MM.1S (cell line): ENCODE measurements around the gene OBSCN.

ENCODE experiments used
- CTCF ChIP-seq: fragments of 300-600 bp; sonication (generic); IDR thresholded peaks from 2 replicates; pipeline ENCODE4 v1.5.1; 2016; ENCODE audit warnings: antibody characterized with exemption, low read length, mixed read lengths
- EZH2 ChIP-seq: fragments of 300-600 bp; sonication (generic); optimal IDR thresholded peaks from 2 replicates; pipeline ENCODE3; 2017; ENCODE audit warnings: low read depth, mild to moderate bottlenecking, antibody characterized with exemption, low read length, mixed read lengths

GRCh38 chr1:228294717-228295116 lies 86.9 kb downstream of the OBSCN start:
- no peak for TF ChIP-seq CTCF
- no peak for TF ChIP-seq EZH2
